Epithelial cell of proximal tubule (primary cell): ENCODE data around the gene AMELY. TPM values are rescaled to one million over a fixed set of nuclear protein-coding genes. Genes with fewer than 3 reads are reported as not detected.
"Not testable (repeated sequence)": the region's sequence is repeated elsewhere in the genome, so short reads cannot be mapped to it uniquely, and the experiment has no call there.

Experiments used
- DNase-seq: peaks from one replicate; pipeline ENCODE4 v3.0.0-alpha.2; 2011; ENCODE audit warnings: low read depth
- H3K4me3 ChIP-seq: 2 replicates; pipeline ENCODE4 v1.5.1; 2011; ENCODE audit warnings: low read depth, mild to moderate bottlenecking, low read length
- CTCF ChIP-seq: conservative IDR thresholded peaks from 2 replicates; pipeline ENCODE4 v1.5.1; 2012; ENCODE audit warnings: low read depth, mild to moderate bottlenecking, low read length
- total RNA-seq: library from RNA; depleted of rRNA; stranded (reverse); fragments of >200 nt; gene quantifications from 2 replicates; pipeline ENCODE4 v1.2.3, GENCODE V29; 2015

AMELY gene
- total RNA-seq, 1 donor from 2014 or later, result not detected

- TF ChIP-seq CTCF, result no peak
- no peak overlapping the region for H3K4me3 ChIP-seq
- DNase-seq, result no peak
These were observed 17.7 kb upstream of the AMELY start for GRCh38 chrY:6929237-6929636.

DNA sequence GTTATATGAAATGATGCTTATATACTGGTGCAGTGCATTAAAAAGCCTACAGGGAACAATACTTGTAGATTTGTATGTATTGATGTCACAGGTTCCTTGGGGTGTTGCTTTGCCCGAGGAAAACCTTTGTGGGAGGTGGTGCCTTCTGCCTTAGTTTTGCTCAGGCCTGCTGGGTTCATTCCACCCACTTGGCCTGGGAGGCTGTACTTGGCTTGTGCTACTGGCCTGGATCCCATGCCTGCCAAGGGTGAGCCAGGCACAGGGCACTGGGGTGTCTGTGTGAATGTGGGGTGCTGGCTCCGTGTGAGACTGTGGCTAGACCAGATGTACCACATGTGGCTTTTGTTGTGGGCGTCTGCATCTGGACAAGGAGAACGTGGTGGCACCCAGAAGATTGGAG is 16.7 kb upstream of the AMELY start:
- H3K4me3 ChIP-seq, result no peak overlapping the region
- no peak for TF ChIP-seq CTCF
- no peak for DNase-seq

GRCh38 chrY:6921061-6921460 is 9.5 kb upstream of the AMELY start:
- DNase-seq, result no peak
- TF ChIP-seq CTCF, result no peak
- no peak overlapping the region for H3K4me3 ChIP-seq

- no peak for DNase-seq
- no peak for TF ChIP-seq CTCF
- H3K4me3 ChIP-seq, result no peak overlapping the region
These were observed 1.8 kb upstream of the AMELY start for GRCh38 chrY:6913362-6913761.

- no peak for DNase-seq
- peak within 1 kb of the TSS; percentile 54 for H3K4me3 ChIP-seq
- no peak for TF ChIP-seq CTCF
These were observed 940 bp downstream of the AMELY start, which contains the start of gene TBL1Y for GRCh38 chrY:6910372-6911252. TBL1Y (plus strand) TSS chrY:6910697; CDS start chrY:7025085, 114,388 bp downstream.

GRCh38 chrY:6909856-6910255 is 1.7 kb downstream of the AMELY start:
- TF ChIP-seq CTCF, result no peak
- DNase-seq, result no peak
- H3K4me3 ChIP-seq, result peak overlapping the region; percentile 54

DNA sequence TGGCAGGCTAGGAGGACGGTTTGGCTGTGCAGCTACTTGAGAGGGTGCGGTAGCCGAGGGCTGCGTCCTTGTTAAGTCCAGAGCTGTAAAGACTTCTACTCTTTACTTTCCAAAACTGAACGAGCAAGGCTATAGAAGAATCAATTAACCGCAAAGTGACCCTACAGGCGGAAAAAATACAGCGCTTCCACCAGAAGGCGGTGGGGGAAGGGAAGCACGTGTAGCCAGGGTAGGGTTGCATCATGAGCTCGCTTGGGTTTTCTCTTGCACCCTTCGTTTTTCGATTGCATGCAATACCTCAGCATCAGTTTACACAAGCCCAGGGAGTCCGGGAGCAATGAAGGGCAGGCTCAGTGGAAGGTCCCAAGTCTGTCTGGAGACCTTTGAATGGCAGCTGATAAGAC is 2.4 kb downstream of the AMELY start:
- TF ChIP-seq CTCF, result no peak
- DNase-seq, result no peak
- H3K4me3 ChIP-seq, result no peak overlapping the region

- DNase-seq, H3K4me3 ChIP-seq: not testable (repeated sequence)
These were observed 3.5 kb downstream of the AMELY start for GRCh38 chrY:6908021-6908420.
